Measurements from ENCODE around the gene PPP2R3B. TPM values are rescaled to one million over a fixed set of nuclear protein-coding genes. Genes with fewer than 3 reads are reported as not detected.

PPP2R3B gene
- total RNA-seq, 1 experiment from 2014 or later: 19.1 TPM

- CTCF ChIA-PET: no interaction called here
- ATAC-seq (no peak), DNase-seq (ENCODE audit: low read depth, low spot score) (no peak)
- Histone ChIP-seq H3K36me3 (ENCODE audit: control insufficient read depth in 1 of 2, insufficient read depth in 2 of 2, low read length in 2 of 2) (0 out of 4 replicates have a peak, but pooled peaks cover 0 to 6% of the 10 kb centered on the region in 2 experiments), H3K9ac (ENCODE audit: low read length) (no peak overlapping the region), H3K79me2 (ENCODE audit: insufficient read depth, low read length) (peaks cover 13% of the 10 kb centered on the region; the same call in 1 of the 2 replicates), H4K20me1 (ENCODE audit: insufficient read depth) (no peaks in the 10 kb centered on the region), H2AFZ (ENCODE audit: low read depth, low read length, poor library complexity, severe bottlenecking) (no peak overlapping the region), H3K4me3 (replicated peaks in 1 of 2; ENCODE audit: low read depth in 1 of 2, low read length in 2 of 2) (no peak overlapping the region), H3K9me3 (ENCODE audit: control insufficient read depth in 1 of 2, insufficient read depth in 1 of 2, low read depth in 1 of 2, low read length in 2 of 2) (no peaks in the 10 kb centered on the region), H3K27ac (ENCODE audit: low read depth, low read length) (no peak overlapping the region), H3K9me2 (ENCODE audit: insufficient read depth) (no peaks in the 10 kb centered on the region), H3K4me2 (ENCODE audit: low read length) (no peak overlapping the region), H3K4me1 (ENCODE audit: control insufficient read depth in 1 of 2, insufficient read depth in 2 of 2, low read length in 2 of 2) (peaks cover 0 to 5% of the 10 kb centered on the region in 2 experiments; a peak in 2 of 4 replicates), H3K27me3 (ENCODE audit: insufficient read depth, low read length) (no peaks in the 10 kb centered on the region)
- RAD21 ChIA-PET (ENCODE audit: low non-redundant PET in 1 of 2, low total read pairs in 2 of 2, uncharacterized antibody in 2 of 2, unreplicated experiment in 2 of 2): no interaction called here
- POLR2A ChIA-PET: no interaction called here
- intact Hi-C loops (cut with micrococcal nuclease): no loop called here
- TF ChIP-seq SP1 (IDR thresholded peaks at IDR 0.05; ENCODE audit: low read depth) (no peak), JUND (IDR thresholded peaks at IDR 0.05) (no peak), FOSL1 (IDR thresholded peaks at IDR 0.05; ENCODE audit: low read depth) (no peak), YY1 (IDR thresholded peaks at IDR 0.05; ENCODE audit: extremely low read depth, insufficient replicate concordance, low read depth, low read length) (no peak), EZH2 (IDR thresholded peaks at IDR 0.05) (no peak), CEBPB (IDR thresholded peaks at IDR 0.05; ENCODE audit: low read depth) (no peak), POLR2A (IDR thresholded peaks at IDR 0.05; ENCODE audit: borderline replicate concordance, extremely low read depth, insufficient read depth, insufficient read length) (no peak), ZBTB33 (IDR thresholded peaks at IDR 0.05; ENCODE audit: extremely low read depth, insufficient replicate concordance, low read length) (no peak), REST (IDR thresholded peaks at IDR 0.05; ENCODE audit: low read depth) (no peak), SRF (IDR thresholded peaks at IDR 0.05; ENCODE audit: low read depth) (no peak), SIN3A (IDR thresholded peaks at IDR 0.05; ENCODE audit: low read depth) (no peak)
- TF ChIP-seq, protein P1, sequence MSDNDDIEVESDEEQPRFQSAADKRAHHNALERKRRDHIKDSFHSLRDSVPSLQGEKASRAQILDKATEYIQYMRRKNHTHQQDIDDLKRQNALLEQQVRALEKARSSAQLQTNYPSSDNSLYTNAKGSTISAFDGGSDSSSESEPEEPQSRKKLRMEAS (IDR thresholded peaks at IDR 0.05): no peak
- no TSS peak for BruUV-seq (replicated peaks)
These were observed 73.9 kb downstream of the PPP2R3B start for GRCh38 chrX:312621-313331.

All from HCT116 (cell line).